Esophagus muscularis mucosa (tissue), 3 donors: Measurements from ENCODE around the gene RYR2.

Experiments
- POLR2AphosphoS5 ChIP-seq, 2 donors: sonication (generic); formaldehyde crosslinking; IDR thresholded peaks; one replicate each; pipeline ENCODE4 v1.6.1; 2017; ENCODE audit warnings: antibody characterized with exemption in 2 of 2
- TF ChIP-seq, protein P1 (sequence below), 3 experiments: fragments of 200-600 bp in 2 of 3; fragments of 450-650 bp in 1 of 3; sonication (generic) in 2 of 3; IDR thresholded peaks; one replicate each; pipeline ENCODE4 v1.5.1; 2017 to 2019; ENCODE audit warnings: antibody characterized with exemption in 3 of 3, mild to moderate bottlenecking in 2 of 3, moderate library complexity in 1 of 3

DNA sequence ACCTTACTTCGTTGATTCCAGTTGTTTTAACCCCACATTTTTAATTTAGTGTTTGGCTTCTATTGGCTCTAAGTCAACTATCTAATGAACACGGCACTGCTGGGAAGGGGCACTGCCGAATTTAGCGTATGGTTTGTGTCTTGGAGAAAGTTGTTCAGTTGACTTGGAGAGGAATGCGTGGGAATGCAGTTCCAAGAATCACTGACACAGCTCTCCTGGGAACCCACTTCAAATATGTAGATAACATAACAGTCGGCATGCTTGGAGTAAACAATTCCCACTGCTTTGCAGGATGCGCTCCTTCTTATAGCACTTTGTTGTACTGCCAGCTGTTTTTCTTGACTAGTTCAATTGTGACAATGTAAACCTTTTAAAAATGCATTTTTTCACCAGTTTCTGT lies 104.3 kb downstream of the RYR2 start:
- TF ChIP-seq, protein P1, sequence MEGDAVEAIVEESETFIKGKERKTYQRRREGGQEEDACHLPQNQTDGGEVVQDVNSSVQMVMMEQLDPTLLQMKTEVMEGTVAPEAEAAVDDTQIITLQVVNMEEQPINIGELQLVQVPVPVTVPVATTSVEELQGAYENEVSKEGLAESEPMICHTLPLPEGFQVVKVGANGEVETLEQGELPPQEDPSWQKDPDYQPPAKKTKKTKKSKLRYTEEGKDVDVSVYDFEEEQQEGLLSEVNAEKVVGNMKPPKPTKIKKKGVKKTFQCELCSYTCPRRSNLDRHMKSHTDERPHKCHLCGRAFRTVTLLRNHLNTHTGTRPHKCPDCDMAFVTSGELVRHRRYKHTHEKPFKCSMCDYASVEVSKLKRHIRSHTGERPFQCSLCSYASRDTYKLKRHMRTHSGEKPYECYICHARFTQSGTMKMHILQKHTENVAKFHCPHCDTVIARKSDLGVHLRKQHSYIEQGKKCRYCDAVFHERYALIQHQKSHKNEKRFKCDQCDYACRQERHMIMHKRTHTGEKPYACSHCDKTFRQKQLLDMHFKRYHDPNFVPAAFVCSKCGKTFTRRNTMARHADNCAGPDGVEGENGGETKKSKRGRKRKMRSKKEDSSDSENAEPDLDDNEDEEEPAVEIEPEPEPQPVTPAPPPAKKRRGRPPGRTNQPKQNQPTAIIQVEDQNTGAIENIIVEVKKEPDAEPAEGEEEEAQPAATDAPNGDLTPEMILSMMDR (IDR thresholded peaks at IDR 0.05): no peak
- peak in 1 of 2 donors; percentile 11 for TF ChIP-seq POLR2AphosphoS5 (IDR thresholded peaks at IDR 0.05)
